RPMI7951 (cell line): ENCODE results near the gene GSTO2. TPM values are rescaled to one million over a fixed set of nuclear protein-coding genes. Genes with fewer than 3 reads are reported as not detected.

ENCODE experiments used
- DNase-seq: peaks from one replicate; pipeline ENCODE4 v3.0.0-alpha.2; 2012; ENCODE audit warnings: low read depth
- total RNA-seq: library from RNA; depleted of rRNA; stranded (reverse); fragments of >200 nt; shearing (Covaris generic); gene quantifications from 2 replicates; pipeline ENCODE4 v1.2.3, GENCODE V29; 2014

The GSTO2 gene
- total RNA-seq, 1 experiment from 2014 or later: 2.3 TPM

- no peak for DNase-seq
Observed at GRCh38 chr10:104307576-104308438, 38.8 kb downstream of the GSTO2 start.

GRCh38 chr10:104308439-104308903 is 39.5 kb downstream of the GSTO2 start:
- no peak for DNase-seq

DNA sequence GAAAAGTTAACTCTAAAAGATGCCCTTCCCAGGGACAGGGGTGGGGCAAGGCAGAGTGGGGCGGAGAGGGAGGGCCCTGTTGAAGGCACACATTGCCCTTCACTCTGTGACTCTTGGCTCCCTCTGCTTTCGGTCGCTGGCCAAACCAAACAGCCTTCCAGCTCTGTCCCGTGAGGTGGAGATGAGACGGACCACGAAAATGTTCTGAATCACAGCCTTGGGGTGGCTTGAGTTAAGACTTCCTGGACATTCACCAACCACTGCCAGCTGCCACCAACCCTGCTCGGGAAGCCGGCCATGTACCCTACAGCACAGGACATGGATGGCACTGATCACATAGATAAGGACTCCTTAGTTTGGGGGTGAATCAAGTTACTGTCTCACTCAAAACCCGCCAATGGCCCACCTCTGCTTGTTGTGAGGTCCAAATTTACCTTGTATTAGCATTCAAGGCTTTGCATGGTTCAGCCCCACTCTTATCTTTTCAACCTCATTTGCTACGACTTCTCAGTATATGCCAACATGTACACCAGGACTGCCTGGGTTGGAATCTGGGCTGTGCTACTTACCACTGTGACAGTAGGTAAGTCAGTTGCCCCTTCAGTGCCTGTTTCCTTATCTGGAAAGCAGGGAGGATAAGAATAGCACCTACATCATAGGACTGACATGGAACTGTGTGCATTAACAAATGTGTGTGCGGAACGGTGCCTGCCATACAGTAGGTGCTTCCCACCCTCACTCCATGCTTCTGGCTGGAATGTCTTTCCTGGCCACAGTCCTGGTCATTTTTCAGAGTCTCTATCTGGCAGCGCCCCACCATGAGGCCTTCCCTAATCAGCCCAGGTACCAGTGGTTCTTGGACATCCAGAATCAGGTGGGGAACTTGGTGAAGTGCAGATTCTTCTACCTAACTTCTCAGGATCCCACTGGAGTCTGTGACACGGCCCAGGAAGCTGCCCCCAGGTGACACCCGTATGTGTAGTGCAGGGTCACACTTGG is 41.3 kb downstream of the GSTO2 start:
- DNase-seq: peak; percentile 91

GRCh38 chr10:104311184-104311720 is 42.3 kb downstream of the GSTO2 start:
- DNase-seq: no peak

DNA sequence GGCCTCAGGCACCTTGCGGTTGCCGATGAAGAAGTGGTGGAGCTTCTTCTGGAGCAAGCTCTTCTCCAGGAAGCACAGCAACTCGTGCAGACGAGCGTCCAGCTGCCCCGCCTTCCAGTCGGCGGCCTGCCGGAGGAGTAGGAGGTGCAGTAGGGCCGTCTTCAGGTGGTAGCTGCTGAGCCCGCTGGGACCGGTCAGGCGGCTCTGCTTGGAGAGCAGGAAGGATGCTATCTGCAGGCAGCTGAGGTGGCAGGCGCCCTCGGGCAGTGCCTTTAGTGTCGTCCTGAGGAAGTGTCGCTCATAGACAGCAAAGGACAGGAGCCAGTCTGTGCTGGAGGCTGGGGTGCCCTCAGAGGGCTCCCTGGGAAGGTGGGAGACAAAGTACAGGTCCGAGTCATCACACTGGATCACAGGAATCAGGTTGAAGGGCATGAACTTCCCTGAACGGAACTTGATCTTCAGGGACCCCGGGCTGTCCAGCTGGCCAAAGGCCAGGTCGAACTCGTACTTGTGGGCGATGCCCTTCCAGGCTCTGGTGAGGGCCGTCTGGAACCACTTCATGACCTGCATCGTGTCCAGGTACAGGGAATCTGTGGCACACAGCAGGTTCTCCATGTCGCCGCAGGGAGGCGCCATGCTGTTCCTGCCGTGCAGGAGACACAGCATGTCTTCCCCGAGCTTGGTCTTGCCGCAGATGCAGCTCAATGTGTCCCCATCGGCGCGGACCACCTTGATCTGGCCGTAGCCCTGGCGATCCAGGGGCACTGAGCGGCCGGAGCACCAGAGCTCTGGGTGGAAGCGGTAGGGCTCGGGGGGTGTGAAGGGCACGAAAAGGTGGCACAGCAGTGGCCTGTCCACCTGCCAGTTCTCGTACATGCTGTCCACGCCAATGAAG is 45.9 kb downstream of the GSTO2 start:
- DNase-seq: no peak

GRCh38 chr10:104315486-104315921 is 46.5 kb downstream of the GSTO2 start:
- no peak for DNase-seq

DNA sequence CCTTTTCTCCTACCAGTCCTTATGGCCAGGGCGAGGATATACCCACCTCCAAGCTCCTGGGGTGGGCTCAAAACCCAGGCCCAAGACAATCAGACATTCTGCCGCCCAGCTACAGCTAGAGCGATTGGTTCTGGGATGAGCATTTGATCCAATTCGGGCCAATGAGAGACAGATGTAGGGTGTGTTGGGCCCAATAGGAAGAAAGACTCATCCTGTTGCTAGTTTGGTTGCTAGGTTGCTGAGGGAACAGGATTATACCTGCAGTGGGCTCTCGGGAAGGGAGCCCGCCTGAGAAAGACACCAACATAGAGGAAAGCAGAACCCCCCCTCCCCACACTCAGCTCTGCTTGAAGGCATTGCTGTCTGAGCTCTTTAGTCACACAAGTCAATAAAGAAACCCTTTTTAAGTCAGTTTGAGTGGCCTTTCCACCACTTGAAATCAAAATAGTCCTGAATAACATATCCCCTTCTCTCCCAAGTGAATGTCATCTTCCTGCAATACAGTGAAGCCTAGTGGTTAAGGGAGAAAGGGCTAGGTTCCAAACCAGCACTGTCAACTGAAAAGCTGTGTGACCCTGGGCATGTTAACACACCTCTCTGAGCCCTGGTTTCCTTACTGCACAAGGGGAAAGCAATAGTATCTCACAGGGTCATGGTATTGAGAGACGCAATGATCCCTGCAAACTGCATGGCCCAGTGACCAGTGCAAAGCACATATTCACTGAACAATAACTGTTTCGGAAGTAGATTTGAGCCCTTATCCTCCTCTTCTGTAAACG is 47.5 kb downstream of the GSTO2 start:
- DNase-seq: no peak

GRCh38 chr10:104317269-104317710 is 48.3 kb downstream of the GSTO2 start:
- no peak for DNase-seq

DNA sequence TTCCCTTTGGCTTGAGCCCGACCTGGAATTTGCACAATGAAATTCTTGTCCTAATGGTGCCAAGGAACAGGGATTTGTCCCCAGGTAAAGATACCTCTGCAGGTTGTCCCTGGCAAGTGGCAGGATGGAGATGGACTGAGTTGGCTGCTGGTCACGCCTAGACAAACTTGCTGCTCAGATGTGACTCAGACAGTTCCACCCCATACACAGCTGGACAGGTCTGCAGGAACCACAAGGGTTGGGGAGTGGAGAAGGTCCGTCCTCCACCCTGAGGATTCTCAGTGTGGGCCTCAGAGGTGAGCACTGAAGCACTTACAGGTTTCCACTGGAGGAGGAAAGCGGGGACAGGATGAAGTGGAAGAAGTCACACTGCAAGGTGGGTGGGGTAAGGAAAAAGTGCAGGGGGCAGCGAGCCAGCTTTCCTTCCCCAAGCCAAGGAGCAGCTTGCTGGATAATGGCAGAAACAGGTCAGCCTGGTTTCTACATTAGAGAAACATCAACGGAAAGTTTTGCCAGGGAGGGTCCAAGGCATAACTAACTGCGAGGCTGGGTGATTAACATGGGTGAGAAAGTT is 48.8 kb downstream of the GSTO2 start:
- no peak for DNase-seq

GRCh38 chr10:104318326-104318725 is 49.3 kb downstream of the GSTO2 start:
- DNase-seq: no peak

DNA sequence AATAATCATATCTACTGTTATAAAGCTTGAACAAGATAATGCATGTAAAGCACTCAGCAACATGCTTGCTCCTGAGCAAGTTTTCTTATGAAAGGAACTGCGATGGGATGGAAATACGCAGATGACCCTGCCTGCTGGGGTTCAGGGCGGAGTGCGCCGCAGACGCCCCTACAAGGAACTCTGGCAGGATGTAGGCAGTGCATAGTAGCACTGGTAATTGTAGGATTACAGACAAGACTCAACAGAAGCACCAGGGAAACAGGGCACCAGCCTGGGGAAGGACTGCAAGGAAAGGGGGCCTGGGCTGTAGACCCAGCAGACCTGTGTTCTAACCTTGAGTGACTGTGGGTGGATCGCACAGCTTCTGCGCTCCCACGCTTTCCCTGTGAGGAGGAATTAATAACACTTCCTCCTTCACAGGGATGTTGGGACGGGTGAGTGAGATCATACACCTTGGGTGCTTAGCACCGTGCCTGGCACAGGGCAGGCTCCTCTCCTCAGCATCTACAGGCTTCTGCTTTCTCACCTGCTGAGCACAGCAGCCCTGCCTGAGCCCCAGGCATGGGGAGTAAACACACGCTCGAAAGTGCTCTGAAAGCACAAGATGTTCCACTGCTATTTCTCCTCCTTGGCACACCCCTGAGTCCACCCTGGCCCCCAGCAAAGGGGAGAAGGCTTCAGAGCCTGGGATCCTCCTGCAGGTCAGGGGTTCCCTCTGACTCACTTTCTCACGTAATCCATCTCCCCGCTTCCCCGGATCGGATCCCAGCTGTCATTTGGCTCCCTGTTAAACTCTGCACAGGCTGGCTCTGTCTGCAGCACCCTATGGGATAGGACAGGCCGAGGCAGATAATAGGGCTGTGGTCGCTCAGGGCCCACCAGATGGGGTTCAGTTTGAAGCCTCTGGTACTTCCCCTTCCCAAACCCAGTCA is 50.1 kb downstream of the GSTO2 start:
- no peak for DNase-seq

- no peak for DNase-seq
Observed at GRCh38 chr10:104321226-104321625, 52.2 kb downstream of the GSTO2 start.

DNA sequence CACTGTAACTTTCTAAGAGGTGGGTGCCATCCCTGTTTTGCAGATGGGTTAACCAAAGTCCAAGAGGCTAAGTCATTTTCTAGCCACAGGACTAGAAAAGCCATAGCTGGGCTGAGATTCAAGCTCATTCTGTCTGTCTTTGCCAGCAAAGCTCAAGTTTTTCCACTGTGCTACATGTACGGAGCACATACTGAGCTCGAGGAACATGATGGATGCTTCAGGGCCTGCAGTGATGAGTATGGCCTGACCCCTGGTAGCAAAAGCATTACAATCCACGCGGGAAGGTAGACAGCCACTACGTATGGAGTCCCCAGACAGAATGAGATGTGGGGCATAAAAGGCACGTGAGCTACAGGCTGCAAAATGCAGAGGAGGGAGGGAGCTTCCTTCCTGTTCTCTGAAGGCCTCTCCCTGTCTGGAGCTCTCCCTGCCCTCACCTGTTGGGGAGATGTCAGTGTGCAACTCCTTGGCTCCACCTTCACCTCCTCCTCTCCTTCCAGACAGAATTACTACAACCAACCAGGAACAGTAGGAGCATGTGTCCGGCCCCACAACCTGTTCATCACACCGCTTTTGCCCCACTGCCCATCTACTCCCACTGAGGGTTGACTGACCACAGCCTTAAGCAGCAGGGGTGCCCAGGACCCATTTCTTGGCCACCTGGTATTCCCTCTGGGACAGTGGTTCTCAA is 52.9 kb downstream of the GSTO2 start:
- DNase-seq: no peak

- DNase-seq: no peak
Observed at GRCh38 chr10:104322416-104322782, 53.4 kb downstream of the GSTO2 start.

DNA sequence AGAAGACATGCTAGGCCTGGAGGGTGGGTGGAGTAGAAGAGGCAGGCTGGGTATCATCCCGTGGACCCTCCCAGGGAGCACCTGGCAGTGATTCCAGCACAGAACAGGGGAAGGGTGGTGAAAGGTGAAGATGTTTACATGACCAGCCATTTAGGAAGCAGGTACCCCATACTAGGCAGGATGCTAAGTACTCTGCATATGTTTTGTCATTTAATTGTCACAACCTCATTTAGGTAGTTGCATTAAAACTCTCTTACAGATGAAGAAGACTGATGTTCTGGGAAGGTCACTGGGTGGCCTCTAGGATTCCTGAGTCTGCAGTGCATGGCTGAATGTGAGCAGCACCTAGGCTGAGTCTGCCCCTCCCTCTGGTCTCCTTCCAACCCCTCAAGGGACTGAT is 54.1 kb downstream of the GSTO2 start:
- DNase-seq: no peak

DNA sequence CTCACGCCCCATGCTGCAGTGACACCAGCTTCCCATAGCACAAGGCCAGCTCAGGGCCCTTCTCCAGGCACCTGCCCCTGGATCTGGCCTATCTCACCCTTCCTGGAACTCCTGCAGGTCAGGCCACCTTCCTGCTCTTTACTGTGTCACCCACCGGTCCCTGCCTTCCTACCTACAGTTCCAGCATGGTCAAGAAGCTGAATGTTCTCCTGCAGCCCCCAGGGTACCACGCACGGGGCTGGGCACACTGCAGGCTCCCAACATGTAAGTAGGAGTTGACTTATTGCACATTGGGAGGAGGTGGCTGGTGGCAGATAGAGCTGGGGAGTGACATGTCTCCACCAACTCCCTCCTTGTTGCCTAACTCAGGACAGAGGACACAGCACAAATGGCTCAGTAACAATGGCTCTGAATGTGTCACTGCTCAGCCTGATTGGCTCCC is 54.8 kb downstream of the GSTO2 start:
- no peak for DNase-seq

GRCh38 chr10:104324221-104324686 is 55.3 kb downstream of the GSTO2 start:
- DNase-seq: no peak

DNA sequence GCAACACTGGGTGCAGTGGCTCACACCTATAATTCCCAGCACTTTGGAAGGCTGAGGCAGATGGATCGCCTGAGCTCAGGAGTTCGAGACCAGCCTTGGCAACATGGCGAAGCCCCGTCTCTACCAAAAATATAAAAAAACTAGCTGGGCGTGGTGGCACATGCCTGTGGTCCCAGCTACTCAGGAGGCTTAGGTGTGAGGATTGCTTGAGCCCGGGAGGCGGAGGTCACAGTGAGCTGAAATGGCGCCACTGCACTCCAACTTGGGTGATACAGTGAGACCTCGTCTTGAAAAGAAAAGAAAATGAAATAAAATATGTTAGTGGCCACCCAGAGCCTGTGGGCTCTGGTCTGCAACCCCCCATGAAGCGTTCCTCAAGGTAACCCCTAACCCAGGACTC is 55.9 kb downstream of the GSTO2 start:
- DNase-seq: no peak
